Measurements from ENCODE around the gene MED26.
A peak's percentile ranks its signal among the peaks of the same experiment; 100 is the strongest.

The MED26 gene

GRCh38 chr19:16584248-16585093, 43.5 kb downstream of the MED26 start (continued):
- TF ChIP-seq ZNF19 (tag by site-specific recombination; IDR thresholded peaks at IDR 0.05; ENCODE audit: low read depth) (no peak), ZNF792 (tag by site-specific recombination; IDR thresholded peaks at IDR 0.05) (no peak), ZIC2 (tag by site-specific recombination; IDR thresholded peaks at IDR 0.05) (peak; percentile 93), OSR2 (tag by site-specific recombination; IDR thresholded peaks at IDR 0.05) (peak; percentile 66), GLIS2 (tag by site-specific recombination; IDR thresholded peaks at IDR 0.05) (peak; percentile 68), KLF9 (tag by site-specific recombination; IDR thresholded peaks at IDR 0.05; ENCODE audit: low read depth) (peak; percentile 74), ZNF311 (tag by site-specific recombination; IDR thresholded peaks at IDR 0.05; ENCODE audit: borderline replicate concordance) (no peak), ZBTB8A (tag by site-specific recombination; IDR thresholded peaks at IDR 0.05) (no peak), ZNF776 (tag by site-specific recombination; IDR thresholded peaks at IDR 0.05; ENCODE audit: borderline replicate concordance) (no peak), ZNF843 (tag by site-specific recombination; IDR thresholded peaks at IDR 0.05) (no peak), ZNF239 (tag by site-specific recombination; IDR thresholded peaks at IDR 0.05) (no peak), ZSCAN23 (tag by site-specific recombination; IDR thresholded peaks at IDR 0.05) (0 out of 2 replicates have a peak, but pooled peaks have one; percentile 26), ZNF600 (tag by site-specific recombination; IDR thresholded peaks at IDR 0.05) (peak; percentile 76), ZNF670 (tag by site-specific recombination; IDR thresholded peaks at IDR 0.05; ENCODE audit: low read depth) (no peak), PRDM6 (tag by site-specific recombination; IDR thresholded peaks at IDR 0.05) (no peak), ZBTB1 (tag by site-specific recombination; IDR thresholded peaks at IDR 0.05) (no peak), ZNF660 (tag by site-specific recombination; IDR thresholded peaks at IDR 0.05) (0 out of 2 replicates have a peak, but pooled peaks have one; percentile 18), GLI4 (tag by site-specific recombination; IDR thresholded peaks at IDR 0.05) (no peak), ZNF768 (tag by site-specific recombination; IDR thresholded peaks at IDR 0.05) (no peak; the same call in 1 of the 2 replicates), SP3 (tag by site-specific recombination; IDR thresholded peaks at IDR 0.05) (peak; percentile 58; the same call in 1 of the 2 replicates), TRIM28 (IDR thresholded peaks at IDR 0.05; ENCODE audit: borderline replicate concordance, low read length) (peak; percentile 50; the same call in 1 of the 2 replicates), SP2 (tag by site-specific recombination; IDR thresholded peaks at IDR 0.05) (peak; percentile 63), ZNF639 (tag by site-specific recombination; IDR thresholded peaks at IDR 0.05) (no peak), ZNF362 (tag by site-specific recombination; IDR thresholded peaks at IDR 0.05) (0 out of 2 replicates have a peak, but pooled peaks have one; percentile 75), PATZ1 (tag by site-specific recombination; IDR thresholded peaks at IDR 0.05) (peak; percentile 87), PBX3 (CRISPR knock-in tag; IDR thresholded peaks at IDR 0.05) (no peak), ZBTB10 (tag by site-specific recombination; IDR thresholded peaks at IDR 0.05) (0 out of 2 replicates have a peak, but pooled peaks have one; percentile 29), ZNF266 (tag by site-specific recombination; IDR thresholded peaks at IDR 0.05; ENCODE audit: low read depth) (no peak)

All from HEK293 (cell line).